PC-9 (cell line): Measurements from ENCODE around the gene CCDC85B.

ENCODE experiments used
- CTCF ChIP-seq: fragments of 200-600 bp; sonication (generic); conservative IDR thresholded peaks from 2 replicates; pipeline ENCODE4 v1.6.1; 2017; ENCODE audit warnings: mixed run types, antibody characterized with exemption, mild to moderate bottlenecking, moderate library complexity
- EZH2 ChIP-seq: fragments of 200-600 bp; sonication (generic); IDR thresholded peaks from 2 replicates; pipeline ENCODE4 v1.8.0; 2017; ENCODE audit warnings: antibody characterized with exemption, low read depth

- TF ChIP-seq CTCF = no peak
- TF ChIP-seq EZH2 = no peak
These were observed 17.4 kb downstream of the CCDC85B start for GRCh38 chr11:65907878-65908277.
